ENCODE data around the gene APC. TPM values are rescaled to one million over a fixed set of nuclear protein-coding genes. Genes with fewer than 3 reads are reported as not detected.

APC gene
- total RNA-seq, 1 donor from 2014 or later: 18.9 TPM

- ATAC-seq: no peak
- no peak for DNase-seq (ENCODE audit: low spot score)
Observed at GRCh38 chr5:112776301-112776856, 38.7 kb downstream of the APC start.

GRCh38 chr5:112779531-112779930, 41.8 kb downstream of the APC start:
- ATAC-seq: no peak
- DNase-seq (ENCODE audit: low spot score): no peak

- ATAC-seq: no peak
- no peak for DNase-seq (ENCODE audit: low spot score)
Observed at GRCh38 chr5:112784726-112785125, 47.0 kb downstream of the APC start.

- ATAC-seq (no peak), DNase-seq (ENCODE audit: low spot score) (no peak)
Observed at GRCh38 chr5:112787261-112787660, 49.6 kb downstream of the APC start.

GRCh38 chr5:112787896-112788295, 50.2 kb downstream of the APC start:
- ATAC-seq: no peak
- DNase-seq (ENCODE audit: low spot score): no peak

GRCh38 chr5:112793201-112793600, 55.5 kb downstream of the APC start:
- no peak for DNase-seq (ENCODE audit: low spot score)
- ATAC-seq: no peak

- no peak for DNase-seq (ENCODE audit: low spot score)
- no peak for ATAC-seq
Observed at GRCh38 chr5:112794410-112794809, 56.7 kb downstream of the APC start.

GRCh38 chr5:112795342-112795741, 57.7 kb downstream of the APC start:
- DNase-seq (ENCODE audit: low spot score) (no peak), ATAC-seq (no peak)

GRCh38 chr5:112795944-112796678, 58.4 kb downstream of the APC start:
- ATAC-seq (no peak), DNase-seq (ENCODE audit: low spot score) (no peak)

GRCh38 chr5:112799661-112800060, 62.0 kb downstream of the APC start:
- no peak for DNase-seq (ENCODE audit: low spot score)
- no peak for ATAC-seq

- DNase-seq (ENCODE audit: low spot score) (no peak), ATAC-seq (no peak)
Observed at GRCh38 chr5:112800891-112801290, 63.2 kb downstream of the APC start.

GRCh38 chr5:112811023-112811422, 73.3 kb downstream of the APC start:
- no peak for DNase-seq (ENCODE audit: low spot score)
- ATAC-seq: no peak

- no peak for DNase-seq (ENCODE audit: low spot score)
- no peak for ATAC-seq
Observed at GRCh38 chr5:112812549-112812948, 74.9 kb downstream of the APC start.

- DNase-seq (ENCODE audit: low spot score): no peak
- no peak for ATAC-seq
Observed at GRCh38 chr5:112820246-112820645, 82.6 kb downstream of the APC start.

- DNase-seq (ENCODE audit: low spot score): no peak
Observed at GRCh38 chr5:112822456-112822855, 84.8 kb downstream of the APC start.

GRCh38 chr5:112823181-112823580, 85.5 kb downstream of the APC start:
- ATAC-seq: no peak
- no peak for DNase-seq (ENCODE audit: low spot score)

More at GRCh38 chr5:112822456-112822855, 84.8 kb downstream of the APC start:
- no peak for ATAC-seq

- no peak for ATAC-seq
- no peak for DNase-seq (ENCODE audit: low spot score)
Observed at GRCh38 chr5:112823656-112824055, 86.0 kb downstream of the APC start.

GRCh38 chr5:112824197-112824596, 86.5 kb downstream of the APC start:
- no peak for ATAC-seq

GRCh38 chr5:112830378-112830777, 92.7 kb downstream of the APC start:
- ATAC-seq: no peak

More at GRCh38 chr5:112824197-112824596, 86.5 kb downstream of the APC start:
- DNase-seq (ENCODE audit: low spot score): no peak

GRCh38 chr5:112833971-112834370, 96.3 kb downstream of the APC start:
- ATAC-seq (no peak), DNase-seq (ENCODE audit: low spot score) (no peak)

More at GRCh38 chr5:112830378-112830777, 92.7 kb downstream of the APC start:
- no peak for DNase-seq (ENCODE audit: low spot score)

- DNase-seq (ENCODE audit: low spot score): no peak
- ATAC-seq: no peak
Observed at GRCh38 chr5:112844489-112844888, 106.8 kb downstream of the APC start.

GRCh38 chr5:112846556-112846955, 108.9 kb downstream of the APC start:
- ATAC-seq (no peak), DNase-seq (ENCODE audit: low spot score) (no peak)

- no peak for DNase-seq (ENCODE audit: low spot score)
- no peak for ATAC-seq
Observed at GRCh38 chr5:112847306-112847705, 109.6 kb downstream of the APC start.

Data from left lobe of liver (tissue), 2 donors.